NT2/D1 (cell line): Measurements from ENCODE around the gene RIC8A.

Source experiments
- YY1 ChIP-seq: IDR thresholded peaks from 2 replicates; pipeline ENCODE4 v1.6.1; 2011; ENCODE audit not compliant: insufficient read length, insufficient read depth
- ZNF274 ChIP-seq: IDR thresholded peaks from 2 replicates; pipeline ENCODE4 v1.6.1; 2011; ENCODE audit warnings: mild to moderate bottlenecking, low read depth, low read length

DNA sequence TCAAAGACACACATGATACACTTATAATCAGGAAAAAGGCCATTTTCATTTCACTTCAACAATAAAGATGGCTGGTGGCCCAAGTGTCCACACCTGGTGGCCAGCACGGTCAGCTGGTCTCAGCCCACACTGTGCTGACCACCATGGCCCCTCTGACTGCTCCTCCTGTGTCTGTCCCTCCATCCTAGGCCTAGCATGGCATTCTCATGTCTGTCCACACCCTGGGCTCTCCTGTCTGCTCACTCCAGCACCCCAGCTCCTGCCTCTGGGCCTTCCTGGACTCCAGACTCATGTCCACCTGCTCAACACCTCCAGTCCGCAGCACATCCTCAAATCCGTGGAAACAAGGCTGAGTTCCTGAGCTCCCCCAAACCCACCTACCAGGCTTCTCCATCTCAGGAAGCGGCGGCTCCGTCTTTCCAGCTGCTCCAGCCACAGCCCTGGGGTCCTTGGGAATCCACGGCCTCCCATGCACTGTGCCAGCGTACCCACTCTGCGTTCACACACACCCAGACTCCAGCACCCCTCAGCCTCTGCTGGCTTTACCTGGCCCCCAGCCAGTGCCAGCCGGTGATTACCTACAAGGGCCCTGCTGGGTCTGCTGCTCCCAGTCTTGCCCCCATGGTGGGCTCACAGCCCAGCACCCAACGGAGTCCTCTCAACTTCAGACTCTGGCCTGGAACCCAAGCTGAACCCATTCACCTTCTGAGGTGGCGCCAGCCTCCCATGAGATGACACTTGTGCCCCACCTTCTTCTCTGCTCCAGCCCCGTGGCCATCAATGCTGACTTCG lies 14.7 kb downstream of the RIC8A start:
- TF ChIP-seq YY1 (no peak), ZNF274 (no peak)
